ENCODE data around the gene CHEK1.

GRCh38 chr11:125579811-125580210 is 45.2 kb upstream of the CHEK1 start:
- TF ChIP-seq EZH2 (IDR thresholded peaks at IDR 0.05; ENCODE audit: low read length), result no peak
- no peak for TF ChIP-seq CTCF (optimal IDR thresholded peaks at IDR 0.05 in 1 of 3, IDR thresholded peaks at IDR 0.05 in 1 of 3, conservative IDR thresholded peaks at IDR 0.05 in 1 of 3; ENCODE audit: extremely low read depth in 1 of 3, insufficient read depth in 2 of 3, low read length in 3 of 3)

All from keratinocyte (primary cell).